Caco-2 (cell line): ENCODE measurements around the gene GAP43. TPM values are rescaled to one million over a fixed set of nuclear protein-coding genes. Genes with fewer than 3 reads are reported as not detected.

Experiments
- BruUV-seq: library from RNA; stranded (reverse); fragments of 400-500 nt; replicated peaks from 2 replicates; lab custom pipeline; 2021; lab: Mats Ljungman, UMichigan
- CTCF ChIA-PET: fragments of 300-600 bp; sonication (Branson Sonifier 250); formaldehyde crosslinking; loops from one replicate; lab custom pipeline; 2022; ENCODE audit warnings: antibody characterized with exemption; lab: Charles Lee
- POLR2A ChIA-PET: fragments of 300-600 bp; sonication (Branson Sonifier 250); formaldehyde crosslinking; loops from one replicate; lab custom pipeline; 2022; ENCODE audit warnings: antibody characterized with exemption; lab: Charles Lee
- DNase-seq, 2 experiments: peaks; one replicate each; pipeline versions ENCODE4 v3.0.0 to v3.0.0-alpha.2; 2020 to 2022
- H3K27me3 ChIP-seq: replicated peaks from 2 replicates; pipeline ENCODE4 v1.6.0; 2011; ENCODE audit warnings: low read length; ENCODE audit not compliant: control insufficient read depth, insufficient read depth
- H3K36me3 ChIP-seq: 2 replicates; pipeline ENCODE4 v1.5.1; 2011; ENCODE audit warnings: low read length; ENCODE audit not compliant: control insufficient read depth, insufficient read depth
- H3K4me1 ChIP-seq: fragments of 250-450 bp; sonication (Bioruptor Pico); 2 replicates; pipeline ENCODE4 v1.5.1; 2020; ENCODE audit warnings: mild to moderate bottlenecking
- H3K4me3 ChIP-seq: 2 replicates; pipeline ENCODE4 v1.5.1; 2011; ENCODE audit warnings: low read depth, mild to moderate bottlenecking, control low read depth, low read length
- H3K9me3 ChIP-seq: fragments of 250-450 bp; sonication (Bioruptor Pico); 2 replicates; pipeline ENCODE4 v1.5.1; 2020; ENCODE audit warnings: mild to moderate bottlenecking, moderate library complexity
- H3K27ac Mint-ChIP-seq: one replicate; pipeline ENCODE4 v1.8.0; 2022; ENCODE audit warnings: mixed read lengths; ENCODE audit not compliant: unreplicated experiment
- H3K27me3 Mint-ChIP-seq: one replicate; pipeline ENCODE4 v1.8.0; 2022; ENCODE audit warnings: mixed read lengths; ENCODE audit not compliant: insufficient read depth, unreplicated experiment
- H3K36me3 Mint-ChIP-seq: one replicate; pipeline ENCODE4 v1.8.0; 2022; ENCODE audit warnings: mild to moderate bottlenecking, mixed read lengths; ENCODE audit not compliant: insufficient read depth, unreplicated experiment
- H3K4me1 Mint-ChIP-seq: one replicate; pipeline ENCODE4 v1.8.0; 2022; ENCODE audit warnings: low read depth, mixed read lengths; ENCODE audit not compliant: unreplicated experiment
- H3K4me3 Mint-ChIP-seq: one replicate; pipeline ENCODE4 v1.8.0; 2022; ENCODE audit warnings: mild to moderate bottlenecking, moderate library complexity, mixed read lengths; ENCODE audit not compliant: unreplicated experiment
- H3K9me3 Mint-ChIP-seq: one replicate; pipeline ENCODE4 v1.8.0; 2022; ENCODE audit warnings: mixed read lengths; ENCODE audit not compliant: unreplicated experiment
- intact Hi-C: fragments of 100-400 bp; cut with micrococcal nuclease; formaldehyde crosslinking; loops from one replicate; pipeline ENCODE4 v1.10.0; 2022; ENCODE audit not compliant: unreplicated experiment
- total RNA-seq: library from RNA; stranded (reverse); gene quantifications from 2 replicates; pipeline ENCODE4 v1.2.3, GENCODE V29; 2022
- TF ChIP-seq, protein P1 (sequence below), 2 experiments: fragments of 200-600 bp in 1 of 2; IDR thresholded peaks; 1 replicate in 1 of 2; 2 replicates in 1 of 2; pipeline versions ENCODE4 v1.5.1 to v1.8.0; 2011 to 2022; ENCODE audit warnings: antibody characterized with exemption in 1 of 2, control low read depth in 1 of 2, inconsistent platforms in 1 of 2, low read depth in 1 of 2, low read length in 1 of 2, mild to moderate bottlenecking in 1 of 2, moderate library complexity in 1 of 2; ENCODE audit not compliant: insufficient read depth in 1 of 2, severe bottlenecking in 1 of 2, unreplicated experiment in 1 of 2

GAP43 gene
- total RNA-seq, 1 experiment from 2014 or later: not detected

DNA sequence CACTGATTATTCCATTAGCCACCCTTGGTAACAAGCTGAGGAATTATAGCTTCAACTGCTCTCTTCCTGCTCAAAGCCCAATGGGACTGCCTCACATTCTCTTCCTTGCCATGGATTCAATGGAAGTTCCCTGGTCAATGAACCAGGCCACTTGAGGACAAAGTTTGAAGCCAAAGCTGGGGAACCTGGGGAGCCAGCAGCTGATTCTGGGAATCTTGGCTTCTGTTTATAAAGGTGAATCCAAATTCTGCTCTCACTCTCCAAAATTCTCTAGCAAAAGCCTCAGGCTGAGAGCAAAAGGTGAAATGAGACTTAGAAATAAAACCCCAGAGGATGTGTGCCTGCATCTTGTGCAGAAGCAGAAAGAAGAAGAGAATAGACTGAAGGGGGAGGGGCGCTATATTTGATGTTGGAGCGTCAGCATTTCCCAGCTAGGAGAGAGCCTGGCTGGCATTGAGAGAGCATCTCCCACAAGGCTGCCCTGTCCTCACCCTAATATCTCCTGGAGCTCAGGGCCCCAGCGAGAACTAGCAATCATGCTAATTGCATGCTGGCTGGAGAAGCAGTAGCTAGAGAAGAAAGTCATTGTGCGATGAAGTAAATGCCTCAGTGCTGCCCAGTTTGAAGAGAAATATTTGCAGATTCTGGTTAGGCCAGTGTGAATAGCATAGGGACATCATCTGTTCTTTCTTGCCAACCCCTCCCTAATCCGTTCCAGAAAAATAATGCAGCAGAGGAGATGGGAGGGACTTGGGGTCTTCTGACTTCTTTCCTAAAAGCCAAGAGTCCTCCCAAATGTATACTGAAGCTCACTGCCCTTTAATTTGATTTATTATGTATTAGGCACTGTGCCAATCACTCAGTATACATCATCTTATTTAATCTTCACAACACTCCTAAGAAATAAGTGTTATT is 34.9 kb upstream of the GAP43 start:
- TF ChIP-seq, protein P1, sequence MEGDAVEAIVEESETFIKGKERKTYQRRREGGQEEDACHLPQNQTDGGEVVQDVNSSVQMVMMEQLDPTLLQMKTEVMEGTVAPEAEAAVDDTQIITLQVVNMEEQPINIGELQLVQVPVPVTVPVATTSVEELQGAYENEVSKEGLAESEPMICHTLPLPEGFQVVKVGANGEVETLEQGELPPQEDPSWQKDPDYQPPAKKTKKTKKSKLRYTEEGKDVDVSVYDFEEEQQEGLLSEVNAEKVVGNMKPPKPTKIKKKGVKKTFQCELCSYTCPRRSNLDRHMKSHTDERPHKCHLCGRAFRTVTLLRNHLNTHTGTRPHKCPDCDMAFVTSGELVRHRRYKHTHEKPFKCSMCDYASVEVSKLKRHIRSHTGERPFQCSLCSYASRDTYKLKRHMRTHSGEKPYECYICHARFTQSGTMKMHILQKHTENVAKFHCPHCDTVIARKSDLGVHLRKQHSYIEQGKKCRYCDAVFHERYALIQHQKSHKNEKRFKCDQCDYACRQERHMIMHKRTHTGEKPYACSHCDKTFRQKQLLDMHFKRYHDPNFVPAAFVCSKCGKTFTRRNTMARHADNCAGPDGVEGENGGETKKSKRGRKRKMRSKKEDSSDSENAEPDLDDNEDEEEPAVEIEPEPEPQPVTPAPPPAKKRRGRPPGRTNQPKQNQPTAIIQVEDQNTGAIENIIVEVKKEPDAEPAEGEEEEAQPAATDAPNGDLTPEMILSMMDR (IDR thresholded peaks at IDR 0.05; ENCODE audit: insufficient read depth in 1 of 2, low read depth in 1 of 2, low read length in 1 of 2, severe bottlenecking in 1 of 2, unreplicated experiment in 1 of 2): no peak
- intact Hi-C loops: no loop called here
- no peak overlapping the region for H3K4me3 Mint-ChIP-seq
- H3K36me3 Mint-ChIP-seq: no peaks in the 10 kb centered on the region
- no peak overlapping the region for H3K27ac Mint-ChIP-seq
- no peak for DNase-seq
- H3K27me3 ChIP-seq: no peaks in the 10 kb centered on the region
- ChIA-PET POLR2A (no interaction called here), CTCF (no interaction called here)
- H3K4me1 Mint-ChIP-seq: no peaks in the 10 kb centered on the region
- H3K9me3 Mint-ChIP-seq: no peaks in the 10 kb centered on the region
- no TSS peak for BruUV-seq
- no peak overlapping the region for H3K4me3 ChIP-seq
- H3K27me3 Mint-ChIP-seq: peaks cover 6% of the 10 kb centered on the region
- no peaks in the 10 kb centered on the region for H3K9me3 ChIP-seq
- no peaks in the 10 kb centered on the region for H3K36me3 ChIP-seq
- no peaks in the 10 kb centered on the region for H3K4me1 ChIP-seq

DNA sequence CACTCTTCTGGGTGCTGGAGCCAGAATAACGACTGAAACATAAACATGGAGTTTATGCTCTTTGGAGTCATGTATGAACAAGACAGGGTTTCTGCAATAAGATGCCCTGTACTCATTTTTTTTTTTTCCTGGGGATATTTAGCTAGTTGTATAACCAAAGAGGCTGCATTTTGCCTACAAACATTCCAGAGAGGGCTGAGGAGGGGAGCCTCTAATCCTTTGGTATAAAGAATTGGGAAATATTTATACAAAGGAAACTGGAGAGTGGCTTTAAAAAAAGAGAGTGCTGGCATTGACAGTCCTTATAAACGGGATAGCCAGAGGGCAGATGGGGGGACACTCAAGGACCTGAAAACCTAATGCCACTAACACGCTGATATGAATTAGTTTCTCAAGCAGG is 32.4 kb upstream of the GAP43 start:
- Mint-ChIP-seq H3K27ac (no peak overlapping the region), H3K4me1 (no peaks in the 10 kb centered on the region), H3K36me3 (no peaks in the 10 kb centered on the region), H3K9me3 (peaks cover 11% of the 10 kb centered on the region), H3K4me3 (no peak overlapping the region), H3K27me3 (peaks cover 6% of the 10 kb centered on the region)
- TF ChIP-seq, protein P1 (IDR thresholded peaks at IDR 0.05; ENCODE audit: insufficient read depth in 1 of 2, low read depth in 1 of 2, low read length in 1 of 2, severe bottlenecking in 1 of 2, unreplicated experiment in 1 of 2): no peak
- CTCF ChIA-PET: no interaction called here
- no peaks in the 10 kb centered on the region for H3K27me3 ChIP-seq
- intact Hi-C loops: no loop called here
- H3K4me3 ChIP-seq: no peak overlapping the region
- no peaks in the 10 kb centered on the region for H3K4me1 ChIP-seq
- POLR2A ChIA-PET: no interaction called here
- H3K36me3 ChIP-seq: no peaks in the 10 kb centered on the region
- no TSS peak for BruUV-seq
- DNase-seq: no peak
- 0 out of 2 replicates have a peak, but pooled peaks cover 2% of the 10 kb centered on the region for H3K9me3 ChIP-seq

DNA sequence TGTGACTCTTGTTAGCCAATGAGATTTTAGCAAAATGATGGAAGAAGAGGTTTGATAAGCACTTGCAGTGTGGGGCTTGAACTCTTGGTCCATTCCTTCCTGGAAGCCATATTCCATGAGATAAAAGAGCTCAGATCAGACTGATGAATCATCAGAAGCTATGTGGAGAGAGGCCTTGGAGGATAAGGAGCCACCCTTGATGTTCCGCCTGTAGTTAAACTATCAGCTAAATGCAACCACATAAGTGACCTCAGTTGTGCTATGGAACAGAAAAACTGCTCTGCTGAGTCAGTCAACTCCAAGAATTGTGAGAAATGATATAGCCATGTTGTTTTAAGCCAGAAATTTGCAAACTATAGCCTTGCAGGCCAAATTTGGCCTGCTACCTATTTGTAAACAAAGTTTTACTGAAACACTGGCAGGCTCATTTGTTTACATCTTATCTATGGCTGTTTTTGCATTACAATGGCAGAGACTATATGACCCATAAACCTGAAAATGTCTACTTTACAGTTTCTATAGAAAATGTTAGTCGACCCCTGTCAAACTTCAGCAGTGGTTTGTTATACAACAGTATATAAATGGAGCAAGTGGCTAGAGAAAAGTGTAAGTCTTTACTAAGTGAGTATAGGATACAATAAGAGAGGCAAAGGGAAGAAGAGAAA is 27.6 kb upstream of the GAP43 start:
- Histone ChIP-seq H3K36me3 (no peaks in the 10 kb centered on the region), H3K4me1 (no peaks in the 10 kb centered on the region), H3K4me3 (no peak overlapping the region), H3K27me3 (no peaks in the 10 kb centered on the region), H3K9me3 (0 out of 2 replicates have a peak, but pooled peaks cover 2% of the 10 kb centered on the region)
- H3K27me3 Mint-ChIP-seq: peaks cover 14% of the 10 kb centered on the region
- POLR2A ChIA-PET: no interaction called here
- H3K4me3 Mint-ChIP-seq: no peak overlapping the region
- TF ChIP-seq, protein P1 (IDR thresholded peaks at IDR 0.05; ENCODE audit: insufficient read depth in 1 of 2, low read depth in 1 of 2, low read length in 1 of 2, severe bottlenecking in 1 of 2, unreplicated experiment in 1 of 2): no peak
- CTCF ChIA-PET: no interaction called here
- H3K27ac Mint-ChIP-seq: no peak overlapping the region
- no peaks in the 10 kb centered on the region for H3K4me1 Mint-ChIP-seq
- DNase-seq: no peak
- BruUV-seq: no TSS peak
- H3K9me3 Mint-ChIP-seq: peaks cover 11% of the 10 kb centered on the region
- no peaks in the 10 kb centered on the region for H3K36me3 Mint-ChIP-seq
- intact Hi-C loops: no loop called here
